HEK293T (cell line): ENCODE data around the gene FTCD.

Experiments used
- BHLHE40 ChIP-seq: fragments of 450-650 bp; IDR thresholded peaks from 2 replicates; pipeline ENCODE4 v1.6.1; 2016; ENCODE audit warnings: mild to moderate bottlenecking, moderate library complexity, borderline replicate concordance
- CTBP1 ChIP-seq: fragments of 450-650 bp; IDR thresholded peaks from 2 replicates; pipeline ENCODE4 v1.6.1; 2016; ENCODE audit warnings: borderline replicate concordance
- FOXK2 ChIP-seq: fragments of 450-650 bp; IDR thresholded peaks from 2 replicates; pipeline ENCODE4 v1.6.1; 2016; ENCODE audit warnings: mild to moderate bottlenecking
- FOXM1 ChIP-seq: fragments of 450-650 bp; IDR thresholded peaks from 2 replicates; pipeline ENCODE4 v1.6.1; 2017; ENCODE audit warnings: mild to moderate bottlenecking, borderline replicate concordance
- HDGF ChIP-seq: fragments of 450-650 bp; IDR thresholded peaks from 2 replicates; pipeline ENCODE4 v1.6.1; 2017; ENCODE audit warnings: antibody characterized with exemption, borderline replicate concordance
- L3MBTL2 ChIP-seq: fragments of 450-650 bp; conservative IDR thresholded peaks from 2 replicates; pipeline ENCODE4 v1.6.1; 2016; ENCODE audit warnings: mild to moderate bottlenecking
- LEF1 ChIP-seq: fragments of 450-650 bp; IDR thresholded peaks from 2 replicates; pipeline ENCODE4 v1.6.1; 2017; ENCODE audit warnings: mild to moderate bottlenecking, borderline replicate concordance
- NFRKB ChIP-seq: fragments of 450-650 bp; IDR thresholded peaks from 2 replicates; pipeline ENCODE4 v1.6.1; 2016; ENCODE audit warnings: mild to moderate bottlenecking, moderate library complexity
- SP1 ChIP-seq: fragments of 450-650 bp; IDR thresholded peaks from 2 replicates; pipeline ENCODE4 v1.6.1; 2017
- SUZ12 ChIP-seq: fragments of 450-650 bp; IDR thresholded peaks from 2 replicates; pipeline ENCODE4 v1.6.1; 2016; ENCODE audit warnings: mild to moderate bottlenecking
- TARDBP ChIP-seq: fragments of 450-650 bp; IDR thresholded peaks from 2 replicates; pipeline ENCODE4 v1.6.1; 2016
- ZNF384 ChIP-seq: fragments of 450-650 bp; IDR thresholded peaks from 2 replicates; pipeline ENCODE4 v1.6.1; 2016
- TF ChIP-seq, protein P1 (sequence below): fragments of 450-650 bp; IDR thresholded peaks from 2 replicates; pipeline ENCODE4 v1.6.1; 2016

DNA sequence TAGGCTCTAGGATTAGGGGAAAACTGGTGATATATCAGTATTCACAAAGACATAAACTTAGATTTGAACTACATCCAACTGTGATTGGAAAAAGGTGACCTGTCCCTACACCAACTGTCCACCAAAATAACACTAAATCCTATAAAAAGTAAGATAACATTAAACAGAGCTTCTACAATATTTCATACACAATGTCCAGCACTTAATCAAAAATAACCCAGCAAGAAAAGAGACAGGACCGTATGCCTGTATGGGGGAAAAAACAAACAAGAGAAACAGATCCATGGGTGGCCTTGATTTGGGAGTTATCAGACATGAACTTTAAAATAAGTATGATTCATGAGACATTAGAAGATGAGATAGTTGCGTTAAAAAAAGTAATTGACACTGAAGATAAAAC lies 67.2 kb downstream of the FTCD start:
- no peak for TF ChIP-seq SP1
- TF ChIP-seq, protein P1, sequence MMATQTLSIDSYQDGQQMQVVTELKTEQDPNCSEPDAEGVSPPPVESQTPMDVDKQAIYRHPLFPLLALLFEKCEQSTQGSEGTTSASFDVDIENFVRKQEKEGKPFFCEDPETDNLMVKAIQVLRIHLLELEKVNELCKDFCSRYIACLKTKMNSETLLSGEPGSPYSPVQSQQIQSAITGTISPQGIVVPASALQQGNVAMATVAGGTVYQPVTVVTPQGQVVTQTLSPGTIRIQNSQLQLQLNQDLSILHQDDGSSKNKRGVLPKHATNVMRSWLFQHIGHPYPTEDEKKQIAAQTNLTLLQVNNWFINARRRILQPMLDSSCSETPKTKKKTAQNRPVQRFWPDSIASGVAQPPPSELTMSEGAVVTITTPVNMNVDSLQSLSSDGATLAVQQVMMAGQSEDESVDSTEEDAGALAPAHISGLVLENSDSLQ, result no peak
- no peak for TF ChIP-seq SUZ12
- TF ChIP-seq CTBP1, result no peak
- no peak for TF ChIP-seq LEF1
- no peak for TF ChIP-seq L3MBTL2
- TF ChIP-seq FOXK2, result no peak
- TF ChIP-seq TARDBP, result no peak
- TF ChIP-seq NFRKB, result no peak
- no peak for TF ChIP-seq FOXM1
- TF ChIP-seq HDGF, result no peak
- TF ChIP-seq ZNF384, result no peak
- no peak for TF ChIP-seq BHLHE40
